Suprapubic skin (tissue), 3 donors: Measurements from ENCODE around the gene VAV2.

Experiments
- CTCF ChIP-seq, 2 donors: fragments of 200-600 bp in 1 of 2; fragments of 450-650 bp in 1 of 2; sonication (generic) in 1 of 2; IDR thresholded peaks; one replicate each; pipeline ENCODE4 v1.5.1; 2016 to 2019; ENCODE audit warnings: antibody characterized with exemption in 2 of 2, mild to moderate bottlenecking in 1 of 2, moderate library complexity in 1 of 2
- POLR2AphosphoS5 ChIP-seq, 3 donors: sonication (generic); formaldehyde crosslinking; IDR thresholded peaks; one replicate each; pipeline ENCODE4 v1.6.1; 2017; ENCODE audit warnings: antibody characterized with exemption in 3 of 3

- TF ChIP-seq CTCF (IDR thresholded peaks at IDR 0.05) = no peak
- no peak for TF ChIP-seq POLR2AphosphoS5 (IDR thresholded peaks at IDR 0.05)
These were observed 136.2 kb downstream of the VAV2 start for GRCh38 chr9:133855802-133856521.
